Activated T-cell treated with anti-CD3 and anti-CD28 coated beads, Interleukin-2, amount 50 U/mL, for 1 hour (primary cell): ENCODE results near the gene NADSYN1.
"Not testable (repeated sequence)": the region's sequence is repeated elsewhere in the genome, so short reads cannot be mapped to it uniquely, and the experiment has no call there.

ENCODE experiments used
- DNase-seq: peaks from one replicate; pipeline ENCODE4 v3.0.0-alpha.2; 2020

The NADSYN1 gene

GRCh38 chr11:71453037-71453917 lies at the start of gene NADSYN1:
TSS of gene NADSYN1 (plus strand) at chr11:71453203. CDS start at chr11:71453297, 94 bp downstream.
- peak; percentile 95 for DNase-seq

- DNase-seq, result no peak
These were observed 48.8 kb upstream of the NADSYN1 start for GRCh38 chr11:71404209-71404608.

- no peak for DNase-seq
These were observed 46.3 kb upstream of the NADSYN1 start for GRCh38 chr11:71406681-71407080.

- DNase-seq, result no peak
These were observed 45.6 kb upstream of the NADSYN1 start for GRCh38 chr11:71407356-71407755.

- no peak for DNase-seq
These were observed 44.2 kb upstream of the NADSYN1 start for GRCh38 chr11:71408826-71409225.

GRCh38 chr11:71410363-71410966 lies 42.5 kb upstream of the NADSYN1 start:
- DNase-seq, result no peak

- DNase-seq, result no peak
These were observed 38.4 kb upstream of the NADSYN1 start for GRCh38 chr11:71414645-71415044.

GRCh38 chr11:71418643-71419042 lies 34.4 kb upstream of the NADSYN1 start:
- DNase-seq, result no peak

- DNase-seq, result no peak
These were observed 32.4 kb upstream of the NADSYN1 start for GRCh38 chr11:71420455-71421241.

GRCh38 chr11:71421392-71421950 lies 31.5 kb upstream of the NADSYN1 start:
- no peak for DNase-seq

- not testable (repeated sequence) for DNase-seq
These were observed 30.7 kb upstream of the NADSYN1 start for GRCh38 chr11:71422318-71422717.

- DNase-seq, result no peak
These were observed 29.7 kb upstream of the NADSYN1 start for GRCh38 chr11:71423181-71423790.

- no peak for DNase-seq
These were observed 27.6 kb upstream of the NADSYN1 start for GRCh38 chr11:71425409-71425808.

GRCh38 chr11:71425860-71426259 lies 27.1 kb upstream of the NADSYN1 start:
- no peak for DNase-seq

GRCh38 chr11:71426413-71426812 lies 26.6 kb upstream of the NADSYN1 start:
- no peak for DNase-seq

GRCh38 chr11:71428861-71429435 lies 24.1 kb upstream of the NADSYN1 start:
- no peak for DNase-seq

GRCh38 chr11:71429701-71430100 lies 23.3 kb upstream of the NADSYN1 start:
- DNase-seq, result no peak

- no peak for DNase-seq
These were observed 22.8 kb upstream of the NADSYN1 start for GRCh38 chr11:71430166-71430565.

- no peak for DNase-seq
These were observed 21.7 kb upstream of the NADSYN1 start for GRCh38 chr11:71431271-71431670.

- no peak for DNase-seq
These were observed 20.0 kb upstream of the NADSYN1 start for GRCh38 chr11:71432761-71433647.
